K562 (cell line): Measurements from ENCODE around the gene SCN1A.
"Not testable (repeated sequence)": the region's sequence is repeated elsewhere in the genome, so short reads cannot be mapped to it uniquely, and the experiment has no call there.

Experiments
- CTCF ChIP-seq, 3 experiments: IDR thresholded peaks in 2 of 3; conservative IDR thresholded peaks in 1 of 3; 2 replicates each; pipeline ENCODE4 v1.5.1; 2011 to 2012; ENCODE audit warnings: low read length in 3 of 3, mild to moderate bottlenecking in 3 of 3, control low read depth in 2 of 3, improper control_type of control experiment in 1 of 3, inconsistent platforms in 1 of 3, low read depth in 1 of 3, mixed read lengths in 1 of 3, moderate library complexity in 1 of 3; ENCODE audit not compliant: insufficient read depth in 2 of 3
- FOXA1 ChIP-seq: fragments of 450-650 bp; IDR thresholded peaks from 2 replicates; pipeline ENCODE4 v1.6.1; 2016; ENCODE audit warnings: mild to moderate bottlenecking, borderline replicate concordance
- POLR2A ChIP-seq: fragments of 450-650 bp; conservative IDR thresholded peaks from 2 replicates; pipeline ENCODE4 v1.6.1; 2016
- RFX1 ChIP-seq: fragments of 450-650 bp; IDR thresholded peaks from 2 replicates; pipeline ENCODE4 v1.6.1; 2016; ENCODE audit warnings: mild to moderate bottlenecking, moderate library complexity
- SP1 ChIP-seq: sonication (generic); formaldehyde crosslinking; IDR thresholded peaks from 2 replicates; pipeline ENCODE4 v1.8.1; 2022; ENCODE audit warnings: mild to moderate bottlenecking, missing genetic modification reagents
- U2AF1 ChIP-seq: fragments of 200-400 bp; formaldehyde crosslinking; optimal IDR thresholded peaks from 2 replicates; pipeline ENCODE3; 2017; ENCODE audit warnings: mild to moderate bottlenecking, low read depth, low read length, moderate library complexity
- ZNF23 ChIP-seq: fragments of 250-450 bp; sonication (Bioruptor Pico); IDR thresholded peaks from 2 replicates; pipeline ENCODE4 v1.4.0; 2020; ENCODE audit warnings: mild to moderate bottlenecking
- ZNF695 ChIP-seq: fragments of 450-650 bp; formaldehyde crosslinking; IDR thresholded peaks from 2 replicates; pipeline ENCODE4 v1.4.0; 2020; ENCODE audit warnings: mild to moderate bottlenecking, moderate library complexity
- ZNF780A ChIP-seq: fragments of 250-450 bp; sonication (Bioruptor Pico); IDR thresholded peaks from 2 replicates; pipeline ENCODE4 v1.5.0; 2021; ENCODE audit warnings: mild to moderate bottlenecking

GRCh38 chr2:166139479-166139878 lies 11.7 kb upstream of the SCN1A start:
- TF ChIP-seq CTCF (IDR thresholded peaks at IDR 0.05 in 2 of 3, conservative IDR thresholded peaks at IDR 0.05 in 1 of 3; ENCODE audit: insufficient read depth in 2 of 3, low read depth in 1 of 3, low read length in 3 of 3); FOXA1; ZNF780A; POLR2A; U2AF1; SP1 (CRISPR knock-in tag); RFX1; ZNF695 (CRISPR knock-in tag); ZNF23 (CRISPR knock-in tag): not testable (repeated sequence)
